HG02763 (cell line): ENCODE measurements around the gene EML2.
"Not testable (repeated sequence)": the region's sequence is repeated elsewhere in the genome, so short reads cannot be mapped to it uniquely, and the experiment has no call there.

Source experiments
- ATAC-seq: cut with Tn5 transposase; IDR thresholded peaks from one replicate; pipeline ENCODE4 v1.9.1; 2021; ENCODE audit warnings: mild to moderate bottlenecking, moderate library complexity; ENCODE audit not compliant: unreplicated experiment

EML2 gene

GRCh38 chr19:45650722-45651121, 11.5 kb upstream of the EML2 start:
- no peak for ATAC-seq

- ATAC-seq: no peak
These were observed 7.1 kb upstream of the EML2 start for GRCh38 chr19:45646345-45646698.

GRCh38 chr19:45645631-45646344, 6.6 kb upstream of the EML2 start:
- ATAC-seq: peak; percentile 26

- ATAC-seq: no peak
These were observed 6.0 kb upstream of the EML2 start for GRCh38 chr19:45645068-45645630.

GRCh38 chr19:45643927-45644771, 5.0 kb upstream of the EML2 start:
- ATAC-seq: no peak

- peak; percentile 27 for ATAC-seq
These were observed 4.1 kb upstream of the EML2 start for GRCh38 chr19:45643024-45643926.

GRCh38 chr19:45641274-45642105, 2.3 kb upstream of the EML2 start:
- ATAC-seq: peak; percentile 27

- no peak for ATAC-seq
These were observed 1.7 kb upstream of the EML2 start for GRCh38 chr19:45640849-45641273.

- ATAC-seq: no peak
These were observed 1.1 kb downstream of the EML2 start for GRCh38 chr19:45637890-45638667.

- ATAC-seq: no peak
These were observed 2.3 kb downstream of the EML2 start for GRCh38 chr19:45636902-45637301.

GRCh38 chr19:45636275-45636674, 2.9 kb downstream of the EML2 start:
- no peak for ATAC-seq

- no peak for ATAC-seq
These were observed 6.6 kb downstream of the EML2 start for GRCh38 chr19:45632468-45633196.

GRCh38 chr19:45630463-45630862, 8.7 kb downstream of the EML2 start:
- no peak for ATAC-seq

GRCh38 chr19:45629704-45630103, 9.5 kb downstream of the EML2 start:
- ATAC-seq: no peak

GRCh38 chr19:45628219-45628618, 11.0 kb downstream of the EML2 start:
- ATAC-seq: not testable (repeated sequence)

GRCh38 chr19:45623984-45624383, 15.2 kb downstream of the EML2 start:
- ATAC-seq: no peak

GRCh38 chr19:45621976-45622503, 17.2 kb downstream of the EML2 start:
- no peak for ATAC-seq

GRCh38 chr19:45621389-45621788, 17.8 kb downstream of the EML2 start:
- ATAC-seq: no peak

GRCh38 chr19:45616704-45617017, 22.5 kb downstream of the EML2 start:
- ATAC-seq: no peak
